ENCODE measurements around the gene ATP13A3.

ATP13A3 gene

GRCh38 chr3:194369522-194370279 is 117.1 kb downstream of the ATP13A3 start, which contains the start of gene LRRC15:
Gene LRRC15 (minus strand): TSS chr3:194369743. CDS start chr3:194361043, 8,700 bp downstream.
- no peak for DNase-seq (ENCODE audit: low read depth in 2 of 2)

GRCh38 chr3:194368918-194369317 is 117.9 kb downstream of the ATP13A3 start:
- DNase-seq (ENCODE audit: low read depth in 2 of 2): no peak

GRCh38 chr3:194367992-194368841 is 118.6 kb downstream of the ATP13A3 start:
- DNase-seq (ENCODE audit: low read depth in 2 of 2): no peak

DNA sequence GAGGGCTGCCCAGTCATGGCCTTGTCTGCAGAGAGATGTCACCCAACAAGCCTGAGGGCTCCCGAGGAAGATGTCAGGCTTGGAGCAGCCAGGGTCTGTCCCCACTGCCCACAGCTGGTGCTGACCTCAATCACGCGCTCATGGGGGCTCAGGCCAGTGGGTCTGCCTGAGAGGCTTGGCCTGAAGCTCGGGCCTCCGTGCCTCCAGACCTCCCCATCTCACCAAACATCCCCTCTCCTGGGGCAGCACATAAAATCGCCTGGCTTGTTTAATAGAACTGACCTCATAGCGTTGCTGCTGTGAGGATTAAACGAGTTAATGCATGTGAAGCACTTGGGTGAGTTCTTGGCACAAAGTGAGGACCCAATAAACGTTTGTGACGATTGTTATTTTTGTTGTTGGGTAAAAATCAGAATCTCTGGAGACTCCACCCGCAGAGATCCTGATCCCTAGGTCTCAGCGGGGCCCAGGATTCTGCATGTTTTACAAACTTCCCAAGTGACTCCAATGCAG is 120.8 kb downstream of the ATP13A3 start:
- DNase-seq (ENCODE audit: low read depth in 2 of 2): no peak

- no peak for DNase-seq (ENCODE audit: low read depth in 2 of 2)
Observed at GRCh38 chr3:194365526-194365925, 121.3 kb downstream of the ATP13A3 start.

DNA sequence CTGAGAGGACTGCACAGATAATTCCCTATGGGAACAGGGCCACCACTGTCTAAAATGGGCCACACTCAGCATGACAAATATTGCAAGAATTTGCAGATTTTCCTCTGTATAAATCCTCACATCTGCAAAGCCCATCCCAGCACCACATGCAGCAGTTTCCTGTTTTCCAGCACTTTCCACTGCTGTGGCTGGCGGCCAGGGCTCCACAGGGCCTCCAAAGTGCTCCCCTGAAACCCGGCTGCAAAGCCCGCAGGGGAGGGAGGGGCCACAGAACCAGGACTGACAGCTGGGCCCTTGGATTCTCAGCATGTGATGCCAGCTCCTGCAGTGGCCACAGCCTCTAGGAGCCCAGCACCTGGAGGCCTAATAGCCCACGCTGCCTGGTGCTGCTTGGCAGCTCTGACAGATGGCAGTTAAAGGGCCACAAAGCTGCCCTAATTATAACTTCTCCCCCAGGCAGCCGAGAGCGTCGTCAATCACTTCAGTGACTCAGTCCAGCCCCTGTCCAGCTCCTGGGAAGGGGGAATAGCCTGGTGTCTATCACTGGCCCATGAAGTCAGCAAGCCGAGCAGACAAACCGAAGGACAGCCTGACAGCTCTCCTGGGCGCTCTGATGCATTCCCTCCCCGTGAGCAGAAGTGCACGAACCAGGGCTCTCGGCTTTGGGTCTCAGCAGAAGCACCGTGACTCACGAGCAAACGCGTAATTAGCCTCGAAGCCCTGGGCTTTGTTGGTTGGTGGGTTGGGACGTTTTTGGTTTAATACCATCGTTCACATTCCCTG is 122.0 kb downstream of the ATP13A3 start:
- DNase-seq (ENCODE audit: low read depth in 2 of 2): no peak

DNA sequence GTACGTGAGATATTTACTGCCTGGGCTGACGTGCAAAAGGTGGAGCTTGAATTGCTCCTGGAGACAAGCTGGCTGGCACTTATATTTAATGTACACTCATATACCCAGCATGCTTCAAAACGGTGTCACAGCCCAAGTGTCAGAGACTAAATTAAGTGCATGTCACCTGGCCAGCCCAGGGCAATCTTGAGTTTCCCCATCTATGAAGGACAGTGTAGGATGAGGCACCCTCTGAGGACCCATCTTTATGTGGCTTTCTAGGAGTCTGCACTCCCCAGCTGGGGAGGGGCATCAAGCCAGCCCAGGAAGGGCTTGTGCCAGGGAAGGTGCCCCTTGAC is 122.5 kb downstream of the ATP13A3 start:
- DNase-seq (ENCODE audit: low read depth in 2 of 2): no peak

- DNase-seq (ENCODE audit: low read depth in 2 of 2): no peak
Observed at GRCh38 chr3:194360568-194360967, 126.2 kb downstream of the ATP13A3 start.

DNA sequence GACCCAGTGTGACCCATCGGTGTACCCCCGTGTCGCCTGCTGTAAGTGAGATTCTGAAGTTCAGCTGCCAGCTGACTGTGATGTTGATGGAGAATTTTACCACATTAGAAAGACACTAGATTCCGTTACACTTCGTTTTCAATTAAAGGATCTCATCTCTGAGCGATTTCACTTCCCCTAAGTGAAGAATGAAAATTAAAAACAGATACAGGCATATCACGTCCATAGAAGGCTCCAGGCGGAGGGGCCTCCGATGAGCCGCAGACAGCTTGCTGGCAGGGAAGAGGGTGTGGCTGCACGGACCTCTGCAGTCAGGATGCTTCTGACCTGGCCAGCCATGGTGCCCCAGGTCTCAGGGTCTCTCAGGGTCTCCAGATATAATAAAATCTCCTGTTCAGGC is 129.1 kb downstream of the ATP13A3 start:
- DNase-seq (ENCODE audit: low read depth in 2 of 2): no peak

GRCh38 chr3:194355379-194355778 is 131.4 kb downstream of the ATP13A3 start:
- DNase-seq (ENCODE audit: low read depth in 2 of 2): no peak

DNA sequence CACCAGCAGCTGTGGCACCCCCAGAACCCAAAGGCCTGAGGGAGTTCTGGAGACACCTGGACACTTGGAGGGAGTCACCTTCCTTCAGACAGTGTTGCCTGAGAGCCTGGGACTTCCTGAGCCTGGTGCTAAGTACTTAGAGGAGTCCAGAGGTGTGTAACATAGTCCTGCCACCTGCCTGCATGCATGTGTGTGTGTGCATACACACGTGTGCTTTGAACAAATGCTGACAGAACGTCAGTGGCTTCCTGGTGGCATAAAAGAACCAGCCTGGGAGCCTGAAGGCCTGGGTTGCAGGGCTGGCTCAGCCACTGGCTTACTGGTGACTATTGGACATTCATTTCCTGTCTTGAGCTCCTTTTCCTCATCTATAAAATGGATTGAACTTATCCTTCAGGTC is 132.5 kb downstream of the ATP13A3 start:
- no peak for DNase-seq (ENCODE audit: low read depth in 2 of 2)

Data from activated CD8-positive, alpha-beta memory T cell treated with anti-CD3 and anti-CD28 coated beads for 4 hours (primary cell).